Anterior cingulate cortex (tissue), 58 donors: ENCODE measurements around the gene CTTN.
"Not testable (repeated sequence)": the region's sequence is repeated elsewhere in the genome, so short reads cannot be mapped to it uniquely, and the experiment has no call there.

ENCODE experiments used
- DNase-seq, 58 donors: peaks; one replicate each; lab custom pipeline; 2025; lab: John Stamatoyannopoulos, UW

The CTTN gene

GRCh38 chr11:70437111-70437784 lies 38.9 kb downstream of the CTTN start:
- no peak for DNase-seq

DNA sequence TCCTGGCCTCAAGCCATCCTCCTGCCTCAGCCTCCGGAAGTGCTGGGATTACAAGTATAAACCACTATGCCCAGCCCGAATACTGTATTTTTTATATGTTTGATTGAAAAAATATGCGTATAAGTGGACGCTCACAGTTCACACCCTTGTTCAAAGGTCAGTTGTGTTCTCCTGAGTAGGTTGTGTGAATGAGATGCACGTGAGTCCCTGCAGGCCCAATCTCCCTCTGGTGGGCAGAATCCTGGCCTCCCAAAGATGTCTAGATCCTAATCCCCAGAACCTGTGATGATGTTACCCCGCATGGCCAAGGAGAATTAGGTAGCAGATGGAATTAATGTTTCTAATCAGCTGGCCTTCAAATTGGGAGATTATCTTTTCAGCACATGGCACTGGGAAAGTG lies 41.9 kb downstream of the CTTN start:
- no peak for DNase-seq

- DNase-seq = no peak
These were observed 45.4 kb downstream of the CTTN start for GRCh38 chr11:70443773-70444030.

DNA sequence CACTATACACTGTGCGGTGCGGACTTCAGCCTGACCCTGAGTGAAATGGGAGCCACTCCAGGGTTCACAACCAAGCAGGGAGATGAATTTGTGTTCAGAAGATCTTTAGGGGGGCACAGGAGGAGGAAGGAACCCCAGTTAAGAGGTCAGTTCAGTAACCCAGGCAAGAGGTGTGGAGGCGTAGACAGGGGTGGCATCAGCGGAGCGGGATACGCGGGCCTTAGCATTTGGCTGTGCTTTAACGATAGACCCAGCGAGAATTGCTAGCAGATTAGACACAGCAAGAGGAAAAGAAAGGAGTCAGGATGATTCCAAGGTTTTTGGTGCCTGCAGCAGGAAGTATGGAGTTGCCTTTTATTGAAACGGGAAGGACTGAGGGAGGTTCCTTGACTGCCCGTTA lies 46.8 kb downstream of the CTTN start:
- DNase-seq = no peak

DNA sequence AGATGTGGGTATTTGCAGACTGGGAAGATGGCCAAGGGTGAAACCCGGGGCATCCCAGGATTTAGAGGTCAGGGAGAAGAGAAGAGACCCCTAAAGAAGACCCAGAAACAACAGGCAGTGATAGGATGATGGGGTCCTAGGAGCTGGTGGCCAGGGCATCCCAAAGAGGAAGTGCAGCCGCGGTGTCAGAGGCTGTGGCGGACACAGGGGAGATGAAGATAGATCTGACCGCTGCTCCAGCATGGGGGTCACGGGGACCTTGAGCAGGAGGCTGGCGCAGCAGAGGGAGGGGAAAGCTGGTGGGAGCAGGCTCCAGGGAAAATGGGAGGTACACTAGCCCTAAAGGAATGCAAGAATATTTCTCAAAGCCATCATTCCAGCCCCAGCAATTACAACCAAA lies 47.3 kb downstream of the CTTN start:
- DNase-seq = no peak

- DNase-seq = no peak
These were observed 50.7 kb downstream of the CTTN start for GRCh38 chr11:70448983-70449567.

- DNase-seq = no peak
These were observed 56.0 kb downstream of the CTTN start for GRCh38 chr11:70454197-70454767.

DNA sequence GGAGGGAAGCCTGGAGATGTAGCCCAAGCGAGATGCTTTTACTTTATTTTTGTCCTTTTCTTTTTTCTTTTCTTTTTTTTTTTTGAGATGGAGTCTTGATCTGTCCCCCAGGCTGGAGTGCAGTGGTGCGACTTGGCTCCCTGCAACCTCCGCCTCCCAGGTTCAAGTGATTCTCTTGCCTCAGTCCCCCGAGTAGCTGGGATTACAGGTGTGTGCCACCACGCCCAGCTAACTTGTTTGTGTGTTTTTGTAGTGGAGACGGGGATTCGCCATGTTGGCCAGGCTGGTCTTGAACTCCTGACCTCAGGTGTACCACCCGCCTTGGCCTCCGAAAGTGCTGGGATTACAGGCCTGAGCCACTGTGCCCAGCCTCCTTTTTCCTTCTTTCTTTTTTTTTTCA lies 56.5 kb downstream of the CTTN start:
- not testable (repeated sequence) for DNase-seq

- DNase-seq = no peak
These were observed 57.0 kb downstream of the CTTN start for GRCh38 chr11:70455354-70455753.

GRCh38 chr11:70456921-70457532 lies 58.7 kb downstream of the CTTN start:
- peak in 22 of 58 donors; percentile 5 to 71 (median 31) for DNase-seq

DNA sequence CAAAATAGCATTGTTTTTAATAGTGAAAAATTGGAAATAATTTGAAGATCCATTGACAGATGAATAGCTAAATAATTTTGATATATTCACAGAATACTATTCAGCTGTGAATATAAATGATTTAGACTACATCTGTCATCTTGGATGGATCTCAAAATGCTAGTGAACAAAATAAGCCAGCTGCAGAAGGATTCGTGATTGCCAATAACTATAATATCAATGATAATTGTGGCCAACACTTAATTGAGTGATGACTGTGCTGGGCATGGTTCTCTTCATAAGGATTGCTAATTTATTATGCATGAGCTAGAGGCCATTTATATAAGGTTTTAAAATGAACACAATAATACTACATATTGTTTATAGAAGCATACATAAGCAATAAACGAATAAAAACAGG lies 60.4 kb downstream of the CTTN start:
- no peak for DNase-seq

GRCh38 chr11:70460111-70460510 lies 61.8 kb downstream of the CTTN start:
- DNase-seq = no peak

GRCh38 chr11:70460964-70461363 lies 62.6 kb downstream of the CTTN start:
- DNase-seq = no peak

DNA sequence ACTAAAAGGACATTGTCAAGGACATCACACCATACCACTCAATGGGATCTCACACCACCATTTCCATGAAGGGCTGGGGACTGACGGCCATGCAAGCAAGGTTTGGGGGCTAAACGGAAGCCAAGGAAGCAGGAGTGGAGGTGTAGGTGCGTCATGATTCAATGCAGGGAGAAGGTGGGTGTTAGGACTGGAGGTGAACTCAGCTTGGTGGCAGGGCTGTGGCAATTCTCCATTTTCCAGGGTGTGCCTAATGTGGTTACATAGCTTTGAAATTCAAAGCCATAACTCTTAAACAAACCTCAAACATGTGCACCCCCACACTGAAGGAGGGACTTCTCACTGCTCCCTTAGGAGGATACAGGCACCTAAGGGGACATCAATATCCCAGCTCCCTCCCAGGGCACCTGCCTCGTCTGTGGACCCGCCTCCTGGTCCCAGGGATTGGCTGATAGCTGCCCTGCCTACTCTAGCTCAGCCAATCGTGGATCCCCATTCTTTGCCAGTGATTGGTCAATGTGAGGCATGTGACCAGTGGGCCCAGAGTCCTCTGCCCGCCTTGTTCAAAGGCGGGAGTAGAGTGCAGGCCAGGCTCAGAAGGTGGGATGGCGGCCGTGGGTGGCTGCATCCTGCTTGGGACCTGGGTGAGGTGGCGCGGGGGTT lies 64.6 kb downstream of the CTTN start:
- DNase-seq = no peak

DNA sequence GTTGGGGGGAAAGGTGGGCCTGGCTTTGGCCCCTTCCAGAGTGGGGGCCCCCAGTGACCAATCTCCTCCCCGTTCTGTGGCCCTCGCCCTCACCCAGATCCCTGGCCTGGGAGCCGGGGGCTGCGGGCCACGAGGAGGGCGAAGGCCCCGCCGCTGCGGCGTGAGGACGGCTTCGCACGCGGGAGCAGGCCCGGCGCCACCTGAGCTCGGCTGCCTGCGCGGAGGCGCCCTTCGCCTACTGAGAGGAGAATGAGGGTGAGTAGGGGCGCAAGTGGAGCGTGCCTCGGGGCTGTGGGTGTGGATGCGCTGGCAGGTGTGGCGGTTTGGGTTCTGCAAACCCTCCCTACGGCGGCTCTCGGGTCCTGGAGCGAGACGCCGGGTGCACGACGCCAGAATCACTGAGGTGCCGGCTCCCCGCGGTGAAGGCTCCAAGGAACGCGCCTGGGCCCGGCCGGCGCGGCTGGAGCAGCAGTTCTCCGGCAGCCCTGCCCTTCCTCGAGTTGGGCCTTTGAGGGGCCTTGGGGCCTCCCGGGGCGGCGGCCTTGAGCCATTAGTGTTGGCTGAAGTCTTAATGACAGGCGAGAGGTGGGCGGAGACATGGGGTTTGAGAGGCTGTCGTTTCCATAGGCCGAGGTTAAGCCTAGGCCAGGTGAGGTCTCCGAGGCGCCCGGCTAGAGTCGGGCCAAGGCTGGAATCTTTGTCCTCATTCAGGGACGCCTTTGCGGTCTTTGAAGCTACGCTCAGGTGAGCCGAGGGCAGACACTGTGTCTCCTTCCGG lies 65.3 kb downstream of the CTTN start:
- DNase-seq = no peak

DNA sequence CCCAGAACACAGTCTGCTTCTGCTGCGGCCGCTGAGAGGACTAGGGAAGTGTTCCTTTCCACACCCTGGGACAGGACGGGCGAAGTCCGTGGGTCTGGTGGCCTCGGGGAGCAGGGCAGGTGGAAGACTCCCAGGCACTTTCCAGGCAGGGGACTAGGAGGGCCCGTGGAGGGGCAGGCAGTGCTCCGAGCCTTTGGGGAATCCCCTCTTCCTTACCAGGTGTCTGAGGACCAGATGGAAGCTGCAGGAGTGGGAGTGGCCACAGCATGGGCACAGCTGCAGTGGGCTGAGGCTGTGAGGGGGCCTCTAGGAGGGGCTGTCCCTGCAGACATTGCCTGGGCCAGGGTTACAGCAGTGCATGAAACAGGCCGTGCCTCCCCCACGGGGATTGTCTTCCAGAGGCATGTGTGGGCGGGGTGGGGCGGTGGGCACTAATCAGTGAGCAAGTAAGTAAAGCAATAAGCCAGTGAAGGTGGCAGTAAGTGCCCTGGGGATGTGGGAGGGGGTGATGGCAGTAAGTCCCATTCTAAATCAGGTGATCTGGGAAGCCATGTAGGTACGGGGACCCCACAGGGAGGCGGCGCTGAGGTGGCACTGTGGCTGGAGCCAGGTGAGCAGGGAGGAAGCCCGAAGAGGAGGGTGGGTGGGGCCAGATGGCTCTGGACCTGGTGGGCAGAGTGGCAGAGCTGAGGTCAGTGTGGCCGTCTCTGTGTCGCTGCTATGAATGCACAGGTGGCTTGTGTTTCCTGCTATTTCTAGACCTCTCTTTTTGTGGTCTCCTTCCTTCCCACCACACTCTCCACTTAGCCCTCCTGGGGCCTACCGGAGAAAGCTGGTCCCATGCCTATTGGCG lies 66.4 kb downstream of the CTTN start:
- no peak for DNase-seq

GRCh38 chr11:70466154-70466553 lies 67.8 kb downstream of the CTTN start:
- no peak for DNase-seq

DNA sequence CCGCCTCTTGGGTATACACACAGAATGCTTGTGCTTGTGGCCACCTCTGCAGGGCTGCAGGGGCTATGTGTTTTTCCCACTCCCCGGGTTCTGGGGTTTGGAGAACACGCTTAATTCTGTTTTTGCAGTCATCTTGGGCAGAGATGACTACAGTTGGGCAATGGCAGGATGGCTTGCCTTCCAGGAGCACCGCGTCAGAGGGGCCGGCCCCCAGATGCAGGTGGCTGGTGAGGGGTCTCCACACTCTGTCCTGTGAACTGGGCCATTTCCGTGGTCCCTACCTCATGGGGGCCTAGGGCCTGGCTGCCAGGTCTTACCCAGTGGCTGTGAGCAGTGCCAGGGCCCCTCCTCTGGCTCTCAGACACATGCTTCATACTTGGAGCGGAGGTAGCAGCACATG lies 68.3 kb downstream of the CTTN start:
- DNase-seq = no peak

DNA sequence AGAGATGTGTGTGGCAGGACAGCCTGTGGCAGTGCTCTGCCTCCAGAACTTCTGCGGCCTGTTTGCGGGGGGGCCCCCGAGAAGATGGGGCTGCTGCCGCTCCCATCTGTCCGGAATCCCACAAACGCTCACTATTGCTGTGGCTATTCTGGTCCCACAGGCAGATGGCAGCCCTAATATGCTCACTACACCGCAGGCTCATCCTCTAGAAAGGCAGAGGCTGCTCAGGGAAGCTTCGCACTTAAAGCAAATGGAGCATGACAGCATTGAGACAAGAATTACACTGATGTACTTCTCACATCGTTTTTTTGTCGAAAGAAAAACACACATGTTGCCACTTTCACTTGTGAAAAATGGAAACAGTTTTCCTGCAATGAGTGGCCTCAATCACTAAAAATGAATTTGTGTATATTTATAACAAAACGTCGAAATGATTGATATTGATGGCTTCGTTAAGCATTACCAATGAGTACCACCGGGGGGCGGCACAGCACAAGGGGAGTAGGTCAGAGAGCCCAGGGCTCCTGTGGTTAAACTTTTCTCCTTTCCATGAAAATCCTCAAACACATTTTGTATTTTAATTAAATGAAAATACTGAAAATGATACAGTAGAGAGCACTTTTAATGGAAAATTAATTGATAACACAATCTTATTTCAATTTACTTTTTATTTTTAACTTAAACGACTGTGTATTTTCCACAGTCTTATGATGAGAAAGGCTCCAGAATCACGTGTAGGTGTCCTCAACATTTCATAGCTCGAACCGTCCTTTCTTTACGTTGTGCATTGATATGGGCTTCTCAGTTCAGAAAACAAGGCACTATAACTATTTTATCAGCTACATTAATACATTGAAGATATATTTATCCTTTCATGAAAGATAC lies 69.1 kb downstream of the CTTN start:
- DNase-seq = peak in 48 of 58 donors; percentile 5 to 74 (median 43)
